GM12865 (cell line): ENCODE results near the gene FILIP1.

Experiments
- DNase-seq: peaks from one replicate; pipeline ENCODE4 v3.0.0; 2010; ENCODE audit warnings: low read depth
- H3K4me3 ChIP-seq: 2 replicates; pipeline ENCODE4 v1.5.1; 2011; ENCODE audit warnings: mild to moderate bottlenecking, low read depth, low read length, control low read depth
- TF ChIP-seq, protein P1 (sequence below): IDR thresholded peaks from 2 replicates; pipeline ENCODE4 v1.5.1; 2011; ENCODE audit warnings: low read length, control low read depth, low read depth, inconsistent platforms; ENCODE audit not compliant: insufficient read depth; ENCODE audit errors: missing control alignments

FILIP1 gene

DNA sequence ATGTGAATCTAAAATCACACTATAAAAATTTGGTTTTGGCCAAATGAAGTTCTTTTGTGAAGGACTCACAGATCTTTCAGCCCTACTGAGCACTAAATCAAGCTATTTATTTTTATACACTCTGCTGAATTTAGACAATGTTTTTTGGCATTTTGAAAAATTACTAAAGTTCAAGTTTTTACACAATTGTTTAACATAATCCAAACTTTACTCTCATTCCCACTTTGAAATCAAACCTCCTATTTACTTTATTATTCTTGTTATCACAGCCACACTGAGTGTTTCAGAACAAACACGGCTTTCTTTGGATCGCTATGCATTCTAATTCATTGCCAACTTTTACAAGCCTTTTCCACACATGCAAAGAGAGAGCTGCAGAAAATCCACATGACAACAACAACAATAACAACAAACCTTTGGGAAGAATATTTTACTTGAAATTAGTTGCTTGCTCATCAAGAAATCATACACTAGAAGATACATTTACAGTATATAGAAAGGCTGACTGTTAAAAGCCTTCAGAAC is 159.9 kb downstream of the FILIP1 start:
- DNase-seq, result no peak
- TF ChIP-seq, protein P1, sequence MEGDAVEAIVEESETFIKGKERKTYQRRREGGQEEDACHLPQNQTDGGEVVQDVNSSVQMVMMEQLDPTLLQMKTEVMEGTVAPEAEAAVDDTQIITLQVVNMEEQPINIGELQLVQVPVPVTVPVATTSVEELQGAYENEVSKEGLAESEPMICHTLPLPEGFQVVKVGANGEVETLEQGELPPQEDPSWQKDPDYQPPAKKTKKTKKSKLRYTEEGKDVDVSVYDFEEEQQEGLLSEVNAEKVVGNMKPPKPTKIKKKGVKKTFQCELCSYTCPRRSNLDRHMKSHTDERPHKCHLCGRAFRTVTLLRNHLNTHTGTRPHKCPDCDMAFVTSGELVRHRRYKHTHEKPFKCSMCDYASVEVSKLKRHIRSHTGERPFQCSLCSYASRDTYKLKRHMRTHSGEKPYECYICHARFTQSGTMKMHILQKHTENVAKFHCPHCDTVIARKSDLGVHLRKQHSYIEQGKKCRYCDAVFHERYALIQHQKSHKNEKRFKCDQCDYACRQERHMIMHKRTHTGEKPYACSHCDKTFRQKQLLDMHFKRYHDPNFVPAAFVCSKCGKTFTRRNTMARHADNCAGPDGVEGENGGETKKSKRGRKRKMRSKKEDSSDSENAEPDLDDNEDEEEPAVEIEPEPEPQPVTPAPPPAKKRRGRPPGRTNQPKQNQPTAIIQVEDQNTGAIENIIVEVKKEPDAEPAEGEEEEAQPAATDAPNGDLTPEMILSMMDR, result no peak
- no peak overlapping the region for H3K4me3 ChIP-seq

DNA sequence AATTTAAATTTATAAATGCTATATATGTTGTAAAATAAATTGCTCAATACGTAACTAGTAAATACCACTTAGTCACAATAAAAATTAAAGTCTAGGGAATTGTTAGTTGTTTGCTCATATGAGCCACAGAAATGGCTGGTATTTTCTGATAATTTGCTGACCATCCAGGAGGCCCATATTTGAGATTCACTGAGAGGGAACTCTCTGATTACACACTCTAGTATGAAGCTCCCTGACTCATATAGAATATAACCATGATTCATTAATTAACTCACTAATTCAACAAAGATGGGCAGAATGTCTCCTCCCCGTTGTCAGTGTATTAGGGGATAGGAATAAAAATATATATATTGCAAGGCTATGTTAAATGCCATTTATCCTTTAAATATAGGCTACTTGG is 162.4 kb downstream of the FILIP1 start:
- DNase-seq, result no peak
- no peak overlapping the region for H3K4me3 ChIP-seq
- TF ChIP-seq, protein P1, result no peak

DNA sequence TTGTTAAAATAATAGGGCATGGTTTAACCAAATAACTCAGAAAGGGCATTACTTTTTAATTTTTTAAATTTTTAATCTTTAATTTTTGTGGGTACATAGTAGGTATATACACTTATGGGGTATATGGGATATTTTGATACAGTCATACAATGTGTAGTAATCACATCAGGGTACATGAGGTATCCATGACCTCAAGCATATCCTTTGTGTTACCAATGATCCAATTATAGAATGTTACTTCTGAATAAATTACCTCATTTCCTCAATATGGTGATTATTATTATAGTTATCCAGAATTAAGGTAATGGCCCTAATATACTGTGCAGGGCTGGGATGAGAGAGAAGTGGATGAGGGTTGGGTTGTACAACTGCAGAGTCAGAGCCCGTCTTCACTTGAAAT is 163.9 kb downstream of the FILIP1 start:
- DNase-seq, result no peak
- TF ChIP-seq, protein P1, result no peak
- H3K4me3 ChIP-seq, result no peak overlapping the region

DNA sequence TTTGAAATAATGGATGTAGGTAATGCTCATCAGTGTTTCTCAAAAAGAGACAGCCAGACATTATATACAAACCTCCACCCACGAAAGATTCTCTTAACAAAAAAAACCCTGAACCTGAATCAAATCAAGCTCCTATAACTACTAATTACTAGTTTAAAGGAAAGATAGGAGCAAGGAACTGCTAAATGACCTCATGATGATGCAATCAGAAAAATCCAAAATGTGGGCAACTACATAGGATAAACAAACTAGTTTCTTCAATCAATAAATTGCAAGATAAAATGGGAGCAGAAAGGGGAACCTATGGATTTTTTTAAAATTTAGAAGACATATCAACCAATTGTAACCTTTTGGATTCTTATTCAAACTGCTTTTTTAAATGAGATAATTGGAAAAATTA is 165.8 kb downstream of the FILIP1 start:
- no peak for DNase-seq
- TF ChIP-seq, protein P1, result no peak
- no peak overlapping the region for H3K4me3 ChIP-seq

DNA sequence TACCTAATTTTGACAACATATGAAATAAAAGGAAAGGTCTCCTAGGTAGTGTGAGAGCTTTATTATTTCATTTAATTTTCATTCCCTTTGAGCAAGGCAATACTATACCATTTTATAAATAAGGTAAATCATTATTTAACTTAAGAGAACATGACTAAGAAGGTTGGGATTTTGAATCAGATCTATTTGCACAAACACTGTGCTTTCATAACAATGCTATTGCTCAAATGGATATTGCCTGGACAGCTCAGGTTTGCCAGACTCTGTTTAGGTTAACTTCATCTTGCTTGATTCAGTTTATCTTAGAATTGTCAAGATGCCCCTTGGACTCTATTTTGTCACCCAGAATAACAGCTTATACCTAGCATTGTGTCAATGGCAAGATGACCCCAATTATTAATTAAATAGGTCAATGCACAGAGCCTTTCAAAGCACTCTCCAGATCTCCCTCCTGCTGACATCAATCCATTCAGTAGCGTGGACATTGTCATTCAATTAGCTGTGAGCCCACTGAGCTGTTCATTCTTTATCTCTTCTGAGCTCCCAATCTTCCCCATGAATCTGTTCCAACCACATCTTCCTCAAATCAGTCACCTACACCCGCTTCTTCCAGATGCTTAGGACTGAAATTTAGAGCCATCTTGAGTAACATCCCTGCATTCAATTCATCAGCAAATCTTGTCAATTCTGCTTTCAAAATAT is 166.9 kb downstream of the FILIP1 start:
- no peak for DNase-seq
- TF ChIP-seq, protein P1, result no peak
- no peak overlapping the region for H3K4me3 ChIP-seq

DNA sequence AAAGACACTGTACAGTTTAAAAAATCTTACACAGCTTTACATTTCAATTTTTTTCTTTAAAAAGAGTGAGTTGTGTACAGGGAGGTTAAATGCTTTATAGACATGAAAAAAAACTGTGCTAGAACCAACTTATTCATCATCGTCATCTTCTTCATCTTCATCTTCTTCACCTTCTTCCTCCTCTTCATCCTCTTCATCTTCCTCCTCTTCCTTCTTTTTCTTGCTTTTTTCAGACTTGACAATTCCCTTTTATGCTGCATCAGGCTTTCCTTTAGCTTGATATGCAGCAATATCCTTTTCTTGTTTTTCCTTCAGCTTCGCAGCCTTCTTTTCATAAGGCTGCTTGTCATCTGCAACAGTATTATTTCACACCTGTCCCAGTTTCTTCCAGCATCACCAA is 174.7 kb downstream of the FILIP1 start:
- TF ChIP-seq, protein P1, result no peak
- no peak overlapping the region for H3K4me3 ChIP-seq
- DNase-seq, result no peak
